H1 (cell line): Measurements from ENCODE around the gene AHDC1. TPM values are rescaled to one million over a fixed set of nuclear protein-coding genes. Genes with fewer than 3 reads are reported as not detected.

ENCODE experiments used
- CTCF ChIA-PET: fragments of 300-600 bp; sonication (Branson Sonifier 250); formaldehyde crosslinking; loops from one replicate; lab custom pipeline; 2021; ENCODE audit not compliant: partially characterized antibody; lab: Charles Lee
- POLR2A ChIA-PET: fragments of 300-600 bp; sonication (Branson Sonifier 250); formaldehyde crosslinking; loops from one replicate; lab custom pipeline; 2021; ENCODE audit warnings: inconsistent platforms; ENCODE audit not compliant: partially characterized antibody; lab: Charles Lee
- DNase-seq, 2 experiments: peaks; one replicate each; pipeline versions ENCODE4 v3.0.0 to v3.0.0-alpha.2; 2010 to 2022; ENCODE audit warnings: low spot score in 2 of 2, low read depth in 1 of 2, mixed read lengths in 1 of 2
- FAIRE-seq: peaks from 2 replicates; lab custom pipeline; 2011; peaks lifted over from hg19 to GRCh38; lab: Jason Lieb, UNC
- H2AFZ ChIP-seq: 2 replicates; pipeline ENCODE4 v1.8.1; 2012; ENCODE audit warnings: low read length, inconsistent platforms
- H2AK5ac ChIP-seq: 2 replicates; pipeline ENCODE4 v1.6.1; 2013; ENCODE audit warnings: low read depth, low read length
- H2BK120ac ChIP-seq: replicated peaks from 2 replicates; pipeline ENCODE3; 2013; ENCODE audit warnings: low read depth, low read length, inconsistent platforms
- H2BK12ac ChIP-seq: 2 replicates; pipeline ENCODE4 v1.6.1; 2013; ENCODE audit warnings: low read depth, low read length
- H2BK15ac ChIP-seq: 2 replicates; pipeline ENCODE4 v1.6.1; 2013; ENCODE audit warnings: low read length
- H2BK20ac ChIP-seq: 2 replicates; pipeline ENCODE4 v1.6.1; 2013; ENCODE audit warnings: low read length
- H2BK5ac ChIP-seq: 2 replicates; pipeline ENCODE4 v1.6.1; 2013; ENCODE audit warnings: low read depth, low read length
- H3K14ac ChIP-seq: 2 replicates; pipeline ENCODE4 v1.6.1; 2013; ENCODE audit warnings: inconsistent platforms; ENCODE audit not compliant: insufficient read length
- H3K18ac ChIP-seq: 2 replicates; pipeline ENCODE4 v1.6.1; 2013; ENCODE audit warnings: low read length; ENCODE audit errors: extremely low read depth
- H3K23ac ChIP-seq: 2 replicates; pipeline ENCODE4 v1.6.1; 2013; ENCODE audit warnings: inconsistent platforms; ENCODE audit not compliant: insufficient read length
- H3K23me2 ChIP-seq: 2 replicates; pipeline ENCODE4 v1.6.1; 2013; ENCODE audit warnings: low read depth, low read length
- H3K27ac ChIP-seq: 2 replicates; pipeline ENCODE4 v1.6.1; 2011; ENCODE audit warnings: low read depth, low read length, inconsistent platforms
- H3K27me3 ChIP-seq, 4 experiments: replicated peaks in 1 of 4; 1 replicate in 1 of 4; 2 replicates in 3 of 4; pipeline versions ENCODE4 v1.6.1 to v1.8.1; 2011 to 2013; ENCODE audit warnings: low read length in 3 of 4, mild to moderate bottlenecking in 3 of 4, inconsistent platforms in 2 of 4, mixed read lengths in 2 of 4, moderate library complexity in 1 of 4; ENCODE audit not compliant: control insufficient read depth in 3 of 4, insufficient read depth in 3 of 4; ENCODE audit errors: extremely low read depth in 1 of 4
- H3K36me3 ChIP-seq, 4 experiments: 2 replicates each; pipeline versions ENCODE4 v1.6.1 to v1.8.1; 2011 to 2013; ENCODE audit warnings: mild to moderate bottlenecking in 4 of 4, low read length in 3 of 4, moderate library complexity in 2 of 4, control low read depth in 1 of 4, inconsistent platforms in 1 of 4; ENCODE audit not compliant: insufficient read depth in 4 of 4, control insufficient read depth in 2 of 4
- H3K4ac ChIP-seq: replicated peaks from 2 replicates; pipeline ENCODE3; 2013; ENCODE audit warnings: low read length, low read depth, mixed read lengths, inconsistent platforms; ENCODE audit not compliant: insufficient read length
- H3K4me1 ChIP-seq, 4 experiments: replicated peaks in 1 of 4; 1 replicate in 1 of 4; 2 replicates in 3 of 4; pipeline versions ENCODE4 v1.6.1 to v1.8.1; 2011 to 2013; ENCODE audit warnings: low read length in 3 of 4, inconsistent platforms in 2 of 4, mixed read lengths in 1 of 4; ENCODE audit not compliant: insufficient read depth in 4 of 4, control insufficient read depth in 3 of 4
- H3K4me2 ChIP-seq, 2 experiments: 2 replicates each; pipeline versions ENCODE4 v1.6.1 to v1.8.1; 2011 to 2013; ENCODE audit warnings: low read depth in 2 of 2, low read length in 2 of 2, control low read depth in 1 of 2, inconsistent platforms in 1 of 2, mild to moderate bottlenecking in 1 of 2; ENCODE audit not compliant: insufficient read depth in 1 of 2
- H3K4me3 ChIP-seq, 4 experiments: fragments of 200-600, 300-600 bp in 1 of 4; sonication (generic), shearing (Covaris generic), sonication (Bioruptor Twin) in 1 of 4; 2 replicates each; pipeline versions ENCODE4 v1.5.1 to v1.8.1; 2011 to 2016; ENCODE audit warnings: low read length in 4 of 4, low read depth in 3 of 4, control low read depth in 2 of 4, inconsistent platforms in 2 of 4, mild to moderate bottlenecking in 2 of 4, mixed read lengths in 1 of 4, moderate library complexity in 1 of 4; ENCODE audit not compliant: insufficient read depth in 2 of 4; ENCODE audit errors: extremely low read depth in 1 of 4
- H3K56ac ChIP-seq: replicated peaks from 2 replicates; pipeline ENCODE3; 2013; ENCODE audit warnings: low read depth, mild to moderate bottlenecking, mixed read lengths, low read length, inconsistent platforms; ENCODE audit not compliant: insufficient read length
- H3K79me1 ChIP-seq: 2 replicates; pipeline ENCODE4 v1.6.1; 2013; ENCODE audit warnings: low read depth, low read length, control low read depth
- H3K79me2 ChIP-seq, 2 experiments: 2 replicates each; pipeline versions ENCODE4 v1.6.1 to v1.8.1; 2012 to 2013; ENCODE audit warnings: low read length in 2 of 2, mild to moderate bottlenecking in 2 of 2, inconsistent platforms in 1 of 2; ENCODE audit not compliant: insufficient read depth in 2 of 2, control insufficient read depth in 1 of 2
- H3K9ac ChIP-seq, 4 experiments: replicated peaks in 1 of 4; 1 replicate in 1 of 4; 2 replicates in 3 of 4; pipeline versions ENCODE4 v1.6.1 to v1.8.1; 2011 to 2013; ENCODE audit warnings: low read depth in 3 of 4, low read length in 3 of 4, control low read depth in 2 of 4, mild to moderate bottlenecking in 2 of 4, moderate library complexity in 2 of 4, inconsistent platforms in 1 of 4; ENCODE audit errors: extremely low read depth in 1 of 4
- H3K9me3 ChIP-seq, 2 experiments: 2 replicates each; pipeline versions ENCODE4 v1.6.1 to v1.8.1; 2012 to 2013; ENCODE audit warnings: mild to moderate bottlenecking in 2 of 2, moderate library complexity in 2 of 2, control low read depth in 1 of 2, inconsistent platforms in 1 of 2, low read depth in 1 of 2, low read length in 1 of 2, mixed read lengths in 1 of 2; ENCODE audit not compliant: insufficient read depth in 2 of 2
- H4K20me1 ChIP-seq, 2 experiments: replicated peaks in 1 of 2; 2 replicates each; pipeline versions ENCODE3 to v1.8.1; 2011 to 2013; ENCODE audit warnings: inconsistent platforms in 2 of 2, low read length in 2 of 2, mild to moderate bottlenecking in 1 of 2; ENCODE audit not compliant: insufficient read depth in 2 of 2, control insufficient read depth in 1 of 2
- H4K5ac ChIP-seq: 2 replicates; pipeline ENCODE4 v1.6.1; 2013; ENCODE audit warnings: low read length, low read depth, mixed read lengths, inconsistent platforms; ENCODE audit not compliant: insufficient read length
- H4K8ac ChIP-seq: 2 replicates; pipeline ENCODE4 v1.8.0; 2013; ENCODE audit warnings: mild to moderate bottlenecking, moderate library complexity, low read length, inconsistent platforms; ENCODE audit not compliant: insufficient read depth; ENCODE audit errors: extremely low read depth
- H4K91ac ChIP-seq: replicated peaks from 2 replicates; pipeline ENCODE3; 2013; ENCODE audit warnings: low read length, mixed read lengths, inconsistent platforms; ENCODE audit not compliant: insufficient read length
- CEBPB ChIP-seq: IDR thresholded peaks from 2 replicates; pipeline ENCODE4 v1.6.1; 2012; ENCODE audit warnings: low read depth, low read length
- EP300 ChIP-seq, 2 experiments: IDR thresholded peaks; 1 replicate in 1 of 2; 2 replicates in 1 of 2; pipeline ENCODE4 v1.6.1; 2011 to 2012; ENCODE audit warnings: low read depth in 2 of 2, low read length in 2 of 2, mild to moderate bottlenecking in 2 of 2, borderline replicate concordance in 1 of 2, inconsistent platforms in 1 of 2, moderate library complexity in 1 of 2
- GTF2F1 ChIP-seq: IDR thresholded peaks from 2 replicates; pipeline ENCODE4 v1.6.1; 2012; ENCODE audit warnings: low read depth, low read length, improper control_type of control experiment, borderline replicate concordance
- HDAC6 ChIP-seq: IDR thresholded peaks from one replicate; pipeline ENCODE4 v1.7.1; 2012; ENCODE audit warnings: low read depth, mild to moderate bottlenecking, inconsistent platforms, low read length, moderate library complexity
- KDM1A ChIP-seq: fragments of 200-600, 300-600 bp; sonication (generic); IDR thresholded peaks from 2 replicates; pipeline ENCODE4 v1.7.1; 2016; ENCODE audit warnings: mild to moderate bottlenecking, low read length, borderline replicate concordance
- POLR2AphosphoS5 ChIP-seq: IDR thresholded peaks from 2 replicates; pipeline ENCODE4 v1.6.1; 2011; ENCODE audit warnings: low read depth, low read length
- RAD21 ChIP-seq, 2 experiments: IDR thresholded peaks in 1 of 2; conservative IDR thresholded peaks in 1 of 2; 2 replicates each; pipeline ENCODE4 v1.6.1; 2011; ENCODE audit warnings: low read depth in 2 of 2, low read length in 2 of 2, improper control_type of control experiment in 1 of 2, inconsistent platforms in 1 of 2, mild to moderate bottlenecking in 1 of 2, moderate library complexity in 1 of 2
- RFX5 ChIP-seq: IDR thresholded peaks from 2 replicates; pipeline ENCODE4 v1.6.1; 2011; ENCODE audit warnings: low read depth, low read length, improper control_type of control experiment, borderline replicate concordance
- TBP ChIP-seq: IDR thresholded peaks from 2 replicates; pipeline ENCODE4 v1.6.1; 2011; ENCODE audit warnings: low read depth, low read length, improper control_type of control experiment
- WGBS, 2 experiments: shearing (Covaris generic) in 1 of 2; methylation state at CpG; one replicate each; pipeline versions ENCODE4 v1.1.6 to v1.1.7; 2013 to 2015; ENCODE audit warnings: low lambda C conversion rate in 2 of 2, mixed read lengths in 2 of 2, inconsistent platforms in 1 of 2, low coverage in 1 of 2, missing lambda C conversion rate in 1 of 2; ENCODE audit not compliant: insufficient replicate concordance in 2 of 2, insufficient coverage in 1 of 2, insufficient read length in 1 of 2; ENCODE audit errors: extremely low coverage in 1 of 2, missing lambda C conversion rate in 1 of 2; 5-methylcytosine and 5-hydroxymethylcytosine counted together
- polyA plus RNA-seq, 7 experiments: library from polyadenylated mRNA; depleted of rRNA in 3 of 7; stranded (reverse) in 5 of 7; unstranded in 2 of 7; fragments of >200 nt in 5 of 7; fragments of 200-250 nt in 2 of 7; gene quantifications; 1 replicate in 5 of 7; 2 replicates in 1 of 7; 4 replicates in 1 of 7; pipeline versions ENCODE4 v1.2.1 to v1.2.3, GENCODE V29; 2011 to 2013; ENCODE audit warnings: missing spikeins in 2 of 7, mixed read lengths in 2 of 7
- total RNA-seq: library from RNA; stranded (reverse); fragmentation: NEBNext Ultra II Directional; extraction: Animal tissue kit (Norgen Biotek cat#: 25700); gene quantifications from 2 replicates; pipeline ENCODE4 v1.2.1, GENCODE V29; 2021

The AHDC1 gene
- total and polyA plus RNA-seq, 2 of the 8 experiments (the other 6 are each of a cell fraction or from before 2014, with no cell fraction given) = 4.4 to 35.1 TPM

GRCh38 chr1:27530192-27530591, 73.8 kb downstream of the AHDC1 start:
- Histone ChIP-seq H3K9me3 (no peaks in the 10 kb centered on the region), H3K36me3 (no peaks in the 10 kb centered on the region), H2BK12ac (no peak overlapping the region), H4K5ac (no peak overlapping the region), H2BK120ac (no peak overlapping the region), H2BK20ac (no peak overlapping the region), H3K27ac (no peak overlapping the region), H3K14ac (no peak overlapping the region), H3K18ac (no peak overlapping the region), H3K27me3 (no peaks in the 10 kb centered on the region), H3K23me2 (peaks cover 22% of the 10 kb centered on the region), H3K4me3 (no peak overlapping the region), H4K91ac (no peak overlapping the region), H3K9ac (no peak overlapping the region), H3K23ac (no peak overlapping the region), H3K56ac (no peak overlapping the region), H2BK5ac (no peak overlapping the region), H3K4me1 (peaks cover 13 to 37% (median 28%) of the 10 kb centered on the region in 4 experiments), H2BK15ac (no peak overlapping the region), H2AFZ (no peak overlapping the region), H2AK5ac (no peak overlapping the region), H3K79me1 (no peaks in the 10 kb centered on the region), H3K4ac (no peak overlapping the region), H3K4me2 (no peak overlapping the region), H3K79me2 (no peaks in the 10 kb centered on the region), H4K8ac (no peak overlapping the region), H4K20me1 (peaks cover 1 to 4% of the 10 kb centered on the region in 2 experiments)
- POLR2A ChIA-PET = interaction anchor here (1.1 to 1.6 kb wide), 3 partner anchors 17 to 74 kb away, joined by 3 to 4 read pairs (median 3); partner anchors contain the start of gene AHDC1
- CTCF ChIA-PET = interaction anchor here (0.8 to 2.2 kb wide), 10 partner anchors 11 to 114 kb away, joined by 3 to 15 read pairs (median 4); no protein-coding TSS in a partner anchor
- DNase-seq = no peak
- no peak for FAIRE-seq
- TF ChIP-seq POLR2AphosphoS5 (no peak), TBP (no peak), CEBPB (no peak), GTF2F1 (no peak), RFX5 (no peak), HDAC6 (no peak), EP300 (IDR thresholded peaks at IDR 0.05; ENCODE audit: borderline replicate concordance in 1 of 2, low read depth in 2 of 2, low read length in 2 of 2) (no peak), KDM1A (no peak), RAD21 (IDR thresholded peaks at IDR 0.05 in 1 of 2, conservative IDR thresholded peaks at IDR 0.05 in 1 of 2; ENCODE audit: low read depth in 2 of 2, low read length in 2 of 2) (no peak)
- WGBS, 2 experiments = 97% methylated on average over 10 of the region's 10 CpGs; no CpG with 5 or more reads in 1 of the 2 experiments
